Left ventricle myocardium inferior (tissue), 1 donor: ENCODE results near the gene CCDC3. TPM values are rescaled to one million over a fixed set of nuclear protein-coding genes. Genes with fewer than 3 reads are reported as not detected.

Experiments used
- DNase-seq: peaks from one replicate; pipeline ENCODE4 v3.0.0-alpha.2; 2020
- H3K27ac ChIP-seq: fragments of 200-600 bp; replicated peaks from 2 replicates; pipeline ENCODE4 v1.8.0; 2021
- H3K27me3 ChIP-seq: fragments of 200-600 bp; 2 replicates; pipeline ENCODE4 v1.8.0; 2021; ENCODE audit warnings: low read depth
- H3K36me3 ChIP-seq: fragments of 200-600 bp; 2 replicates; pipeline ENCODE4 v1.8.0; 2021
- H3K4me1 ChIP-seq: fragments of 200-600 bp; 2 replicates; pipeline ENCODE4 v1.8.0; 2021
- H3K4me3 ChIP-seq: fragments of 200-600 bp; 2 replicates; pipeline ENCODE4 v1.8.0; 2021; ENCODE audit warnings: mild to moderate bottlenecking, moderate library complexity
- H3K9me3 ChIP-seq: fragments of 200-600 bp; replicated peaks from 2 replicates; pipeline ENCODE4 v1.8.0; 2021
- CTCF ChIP-seq: fragments of 200-600 bp; IDR thresholded peaks from 2 replicates; pipeline ENCODE4 v1.8.0; 2021; ENCODE audit warnings: antibody characterized with exemption, mild to moderate bottlenecking, borderline replicate concordance
- intact Hi-C: fragments of 100-400 bp; cut with micrococcal nuclease; formaldehyde crosslinking; loops from one replicate; pipeline ENCODE4 v1.11.0; 2022
- total RNA-seq: library from RNA; stranded (reverse); fragmentation: NEBNext Ultra II Directional; extraction: Animal tissue kit (Norgen Biotek cat#: 25700); gene quantifications from one replicate; pipeline ENCODE4 v1.2.1, GENCODE V29; 2021
- donor health status: DM: no; HTN: yes; CAD: no; lungs with severe emphysema.

Gene CCDC3
- total RNA-seq, 1 donor from 2014 or later: 5.8 TPM

- no peak for DNase-seq
- TF ChIP-seq CTCF: no peak
- Histone ChIP-seq H3K4me1 (no peaks in the 10 kb centered on the region), H3K27ac (no peak overlapping the region), H3K36me3 (no peaks in the 10 kb centered on the region), H3K9me3 (peaks cover 7% of the 10 kb centered on the region), H3K4me3 (no peak overlapping the region), H3K27me3 (peaks cover 28% of the 10 kb centered on the region)
- intact Hi-C loops: no loop called here
Observed at GRCh38 chr10:13046851-13047528, 45.5 kb upstream of the CCDC3 start.

GRCh38 chr10:13043520-13043919, 42.0 kb upstream of the CCDC3 start:
- peaks cover 48% of the 10 kb centered on the region for H3K27me3 ChIP-seq
- no peaks in the 10 kb centered on the region for H3K4me1 ChIP-seq
- intact Hi-C loops: no loop called here
- H3K4me3 ChIP-seq: no peak overlapping the region
- H3K36me3 ChIP-seq: no peaks in the 10 kb centered on the region
- H3K27ac ChIP-seq: no peak overlapping the region
- no peak for TF ChIP-seq CTCF
- H3K9me3 ChIP-seq: peaks cover 7% of the 10 kb centered on the region
- no peak for DNase-seq

GRCh38 chr10:13039761-13040160, 38.2 kb upstream of the CCDC3 start:
- no peak for DNase-seq
- Histone ChIP-seq H3K4me3 (no peak overlapping the region), H3K9me3 (peaks cover 7% of the 10 kb centered on the region), H3K4me1 (no peaks in the 10 kb centered on the region), H3K27me3 (peaks cover 54% of the 10 kb centered on the region), H3K36me3 (no peaks in the 10 kb centered on the region), H3K27ac (no peak overlapping the region)
- intact Hi-C loops: no loop called here
- no peak for TF ChIP-seq CTCF

GRCh38 chr10:13038391-13038790, 36.9 kb upstream of the CCDC3 start:
- peaks cover under 1% of the 10 kb centered on the region for H3K9me3 ChIP-seq
- H3K36me3 ChIP-seq: no peaks in the 10 kb centered on the region
- H3K4me1 ChIP-seq: no peaks in the 10 kb centered on the region
- peaks cover 54% of the 10 kb centered on the region for H3K27me3 ChIP-seq
- intact Hi-C loops: no loop called here
- H3K27ac ChIP-seq: no peak overlapping the region
- H3K4me3 ChIP-seq: no peak overlapping the region
- TF ChIP-seq CTCF: no peak
- no peak for DNase-seq

GRCh38 chr10:13037832-13038231, 36.3 kb upstream of the CCDC3 start:
- H3K27me3 ChIP-seq: peaks cover 54% of the 10 kb centered on the region
- TF ChIP-seq CTCF: no peak
- no peaks in the 10 kb centered on the region for H3K4me1 ChIP-seq
- H3K36me3 ChIP-seq: no peaks in the 10 kb centered on the region
- intact Hi-C loops: no loop called here
- DNase-seq: no peak
- H3K4me3 ChIP-seq: no peak overlapping the region
- no peak overlapping the region for H3K27ac ChIP-seq
- no peaks in the 10 kb centered on the region for H3K9me3 ChIP-seq
